CD4-positive, alpha-beta T cell treated with Interleukin-6 at 100 ng/mL for 8 hours (primary cell): ENCODE results near the gene SFXN1.
"Not testable (repeated sequence)": the region's sequence is repeated elsewhere in the genome, so short reads cannot be mapped to it uniquely, and the experiment has no call there.

Experiments used
- DNase-seq: peaks from one replicate; pipeline ENCODE4 v3.0.0-alpha.2; 2020; ENCODE audit warnings: mixed read lengths, low spot score

SFXN1 gene

GRCh38 chr5:175478384-175479124 is at the start of gene SFXN1:
TSS of gene SFXN1 (plus strand) at chr5:175478560. CDS start at chr5:175492104, 13,544 bp downstream.
- peak; percentile 73 for DNase-seq

- no peak for DNase-seq
Measured at GRCh38 chr5:175434800-175435199, 43.6 kb upstream of the SFXN1 start.

GRCh38 chr5:175436359-175436758 is 42.0 kb upstream of the SFXN1 start:
- no peak for DNase-seq

- no peak for DNase-seq
Measured at GRCh38 chr5:175438234-175438857, 40.0 kb upstream of the SFXN1 start.

GRCh38 chr5:175443514-175444059 is 34.8 kb upstream of the SFXN1 start:
- no peak for DNase-seq

- peak; percentile 19 for DNase-seq
Measured at GRCh38 chr5:175444060-175444904, 34.1 kb upstream of the SFXN1 start, which contains the start of gene DRD1. TSS of gene DRD1 (minus strand) at chr5:175444182. CDS start at chr5:175443099, 1,083 bp downstream.

- no peak for DNase-seq
Measured at GRCh38 chr5:175444905-175445456, 33.4 kb upstream of the SFXN1 start.

- not testable (repeated sequence) for DNase-seq
Measured at GRCh38 chr5:175446378-175446777, 32.0 kb upstream of the SFXN1 start.

GRCh38 chr5:175447571-175447970 is 30.8 kb upstream of the SFXN1 start:
- DNase-seq: no peak

- DNase-seq: no peak
Measured at GRCh38 chr5:175448276-175448675, 30.1 kb upstream of the SFXN1 start.

GRCh38 chr5:175452166-175452565 is 26.2 kb upstream of the SFXN1 start:
- DNase-seq: no peak

- DNase-seq: not testable (repeated sequence)
Measured at GRCh38 chr5:175454338-175454737, 24.0 kb upstream of the SFXN1 start.

GRCh38 chr5:175456105-175456742 is 22.1 kb upstream of the SFXN1 start:
- DNase-seq: no peak

GRCh38 chr5:175457466-175457865 is 20.9 kb upstream of the SFXN1 start:
- DNase-seq: no peak

- DNase-seq: no peak
Measured at GRCh38 chr5:175460126-175460525, 18.2 kb upstream of the SFXN1 start.

- DNase-seq: no peak
Measured at GRCh38 chr5:175460552-175460951, 17.8 kb upstream of the SFXN1 start.

GRCh38 chr5:175461370-175461769 is 17.0 kb upstream of the SFXN1 start:
- DNase-seq: no peak

- DNase-seq: no peak
Measured at GRCh38 chr5:175463641-175464040, 14.7 kb upstream of the SFXN1 start.

GRCh38 chr5:175464074-175464941 is 14.1 kb upstream of the SFXN1 start:
- DNase-seq: peak; percentile 68

- no peak for DNase-seq
Measured at GRCh38 chr5:175464942-175465233, 13.5 kb upstream of the SFXN1 start.

- DNase-seq: no peak
Measured at GRCh38 chr5:175465282-175465681, 13.1 kb upstream of the SFXN1 start.
